GM12875 (cell line): ENCODE data around the gene PLEKHA6.

Source experiments
- H3K4me3 ChIP-seq: one replicate; pipeline ENCODE4 v1.5.1; 2011; ENCODE audit warnings: low read depth, low read length, control low read depth
- CTCF ChIP-seq: IDR thresholded peaks from 2 replicates; pipeline ENCODE4 v1.5.1; 2011; ENCODE audit warnings: low read depth, mild to moderate bottlenecking, control low read depth, inconsistent platforms, low read length, moderate library complexity, borderline replicate concordance; ENCODE audit not compliant: insufficient read depth

Gene PLEKHA6

GRCh38 chr1:204223129-204223860 lies 136.4 kb downstream of the PLEKHA6 start:
- no peak for TF ChIP-seq CTCF
- no peak overlapping the region for H3K4me3 ChIP-seq

- TF ChIP-seq CTCF: no peak
Measured at GRCh38 chr1:204222764-204223055, 137.0 kb downstream of the PLEKHA6 start.

GRCh38 chr1:204222006-204222763 lies 137.5 kb downstream of the PLEKHA6 start:
- no peak overlapping the region for H3K4me3 ChIP-seq
- TF ChIP-seq CTCF: no peak

More at GRCh38 chr1:204222764-204223055, 137.0 kb downstream of the PLEKHA6 start:
- H3K4me3 ChIP-seq: no peak overlapping the region

GRCh38 chr1:204221271-204221670 lies 138.5 kb downstream of the PLEKHA6 start:
- TF ChIP-seq CTCF: no peak
- H3K4me3 ChIP-seq: no peak overlapping the region

- H3K4me3 ChIP-seq: no peak overlapping the region
- no peak for TF ChIP-seq CTCF
Measured at GRCh38 chr1:204219971-204220616, 139.6 kb downstream of the PLEKHA6 start.

- no peak for TF ChIP-seq CTCF
- H3K4me3 ChIP-seq: no peak overlapping the region
Measured at GRCh38 chr1:204218552-204218951, 141.2 kb downstream of the PLEKHA6 start.

- no peak for TF ChIP-seq CTCF
- no peak overlapping the region for H3K4me3 ChIP-seq
Measured at GRCh38 chr1:204217648-204218000, 142.1 kb downstream of the PLEKHA6 start.
